Measurements from ENCODE around the gene WNT5B. TPM values are rescaled to one million over a fixed set of nuclear protein-coding genes. Genes with fewer than 3 reads are reported as not detected.

The WNT5B gene
- total and polyA plus RNA-seq, 9 of the 15 experiments (the other 6 are each of a cell fraction or from before 2014, with no cell fraction given), result 0.42 to 16.8 (median 5.4) TPM

- TF ChIP-seq ZBTB40 (IDR thresholded peaks at IDR 0.05) (peak; percentile 40; the same call in 1 of the 2 replicates), ZBTB40 (CRISPR knock-in tag; IDR thresholded peaks at IDR 0.05) (no peak), ZBTB43 (CRISPR knock-in tag; IDR thresholded peaks at IDR 0.05) (no peak), THRB (CRISPR knock-in tag; conservative IDR thresholded peaks at IDR 0.05) (no peak), ETV6 (IDR thresholded peaks at IDR 0.05; ENCODE audit: borderline replicate concordance in 1 of 2, low read depth in 2 of 2, low read length in 1 of 2) (peak; percentile 98 to 99), ETV6 (CRISPR knock-in tag; IDR thresholded peaks at IDR 0.05; ENCODE audit: borderline replicate concordance) (no peak), ZNF707 (CRISPR knock-in tag; conservative IDR thresholded peaks at IDR 0.05) (no peak), CBX3 (IDR thresholded peaks at IDR 0.05; ENCODE audit: borderline replicate concordance in 1 of 2, low read length in 2 of 2) (no peak; a peak in 1 of 3 replicates), ZNF121 (CRISPR knock-in tag; conservative IDR thresholded peaks at IDR 0.05) (no peak)
Measured at GRCh38 chr12:1661553-1662335, 32.7 kb downstream of the WNT5B start (continued).

Data from K562 (cell line).